ENCODE measurements around the gene CARD10.

DNA sequence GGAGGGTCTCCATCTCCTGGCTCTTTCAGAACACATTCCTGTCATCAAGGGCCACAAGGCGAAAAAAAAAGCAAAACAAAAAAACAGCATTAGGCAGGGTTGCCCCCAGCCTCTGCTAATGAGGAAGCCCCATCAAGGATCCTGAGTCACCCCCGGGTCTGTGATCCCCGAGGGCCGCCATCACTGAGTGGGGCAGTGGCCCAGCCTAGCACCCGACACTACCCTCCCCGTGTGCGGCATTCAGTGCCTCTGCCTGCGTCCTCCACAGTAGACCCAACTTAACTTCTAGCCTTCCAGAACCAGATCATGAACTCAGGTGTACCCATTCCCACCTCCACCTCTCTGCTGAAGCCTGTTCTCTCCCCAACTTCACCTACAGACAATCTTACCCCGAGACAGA is 34.5 kb upstream of the CARD10 start:
- TF ChIP-seq, protein P1, sequence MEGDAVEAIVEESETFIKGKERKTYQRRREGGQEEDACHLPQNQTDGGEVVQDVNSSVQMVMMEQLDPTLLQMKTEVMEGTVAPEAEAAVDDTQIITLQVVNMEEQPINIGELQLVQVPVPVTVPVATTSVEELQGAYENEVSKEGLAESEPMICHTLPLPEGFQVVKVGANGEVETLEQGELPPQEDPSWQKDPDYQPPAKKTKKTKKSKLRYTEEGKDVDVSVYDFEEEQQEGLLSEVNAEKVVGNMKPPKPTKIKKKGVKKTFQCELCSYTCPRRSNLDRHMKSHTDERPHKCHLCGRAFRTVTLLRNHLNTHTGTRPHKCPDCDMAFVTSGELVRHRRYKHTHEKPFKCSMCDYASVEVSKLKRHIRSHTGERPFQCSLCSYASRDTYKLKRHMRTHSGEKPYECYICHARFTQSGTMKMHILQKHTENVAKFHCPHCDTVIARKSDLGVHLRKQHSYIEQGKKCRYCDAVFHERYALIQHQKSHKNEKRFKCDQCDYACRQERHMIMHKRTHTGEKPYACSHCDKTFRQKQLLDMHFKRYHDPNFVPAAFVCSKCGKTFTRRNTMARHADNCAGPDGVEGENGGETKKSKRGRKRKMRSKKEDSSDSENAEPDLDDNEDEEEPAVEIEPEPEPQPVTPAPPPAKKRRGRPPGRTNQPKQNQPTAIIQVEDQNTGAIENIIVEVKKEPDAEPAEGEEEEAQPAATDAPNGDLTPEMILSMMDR (IDR thresholded peaks at IDR 0.05): no peak
- no peak for TF ChIP-seq POLR2A (IDR thresholded peaks at IDR 0.05)
